GM21619 (cell line): Measurements from ENCODE around the gene ZNF763.
A peak's percentile ranks its signal among the peaks of the same experiment; 100 is the strongest.
"Not testable (repeated sequence)": the region's sequence is repeated elsewhere in the genome, so short reads cannot be mapped to it uniquely, and the experiment has no call there.

Experiments used
- ATAC-seq: cut with Tn5 transposase; IDR thresholded peaks from one replicate; pipeline ENCODE4 v1.9.1; 2021; ENCODE audit not compliant: unreplicated experiment

The ZNF763 gene

DNA sequence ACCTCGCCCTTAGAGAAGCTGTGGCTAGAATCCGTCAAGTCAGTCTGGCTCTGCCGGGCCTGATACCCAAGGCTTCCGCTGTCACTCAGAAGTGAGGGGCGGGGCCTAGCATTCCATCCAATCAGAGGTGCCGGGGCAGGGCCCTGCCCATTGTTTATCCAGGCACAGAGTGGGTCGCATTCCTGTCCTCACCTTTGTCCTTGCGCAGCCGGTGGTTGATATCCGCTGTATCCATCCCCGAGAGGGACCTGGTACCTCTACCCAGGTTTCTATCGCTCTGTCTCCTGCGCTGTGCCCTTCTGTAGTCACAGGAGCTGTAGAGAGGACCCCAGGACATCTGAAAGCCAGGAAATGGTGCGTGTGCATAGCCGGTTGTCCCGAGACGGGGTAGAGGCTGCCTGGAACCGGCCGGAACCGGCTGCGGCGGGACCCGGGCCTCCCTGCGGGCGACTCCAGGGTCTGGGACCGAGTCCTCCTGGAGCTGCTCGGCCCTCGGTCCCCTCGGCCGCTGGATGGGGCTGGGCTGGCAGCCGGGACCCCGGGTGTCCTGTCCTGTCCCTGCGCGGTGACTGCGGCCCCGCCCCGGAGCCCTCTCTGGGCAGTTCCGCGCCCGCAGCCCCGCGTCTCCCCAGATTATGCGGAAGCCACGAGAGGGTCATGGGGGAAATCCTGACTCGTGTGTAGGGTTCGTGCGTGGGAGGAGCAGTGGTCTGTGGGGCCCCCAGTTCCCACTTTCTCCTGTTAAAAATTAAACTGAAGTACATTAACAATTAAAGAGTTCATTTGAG is at the start of gene ZNF763:
TSS of gene ZNF763 (plus strand) at position 183 of the 788 bp plus-strand sequence. CDS start at position 352, 169 bp downstream.
- ATAC-seq: peak; percentile 90

DNA sequence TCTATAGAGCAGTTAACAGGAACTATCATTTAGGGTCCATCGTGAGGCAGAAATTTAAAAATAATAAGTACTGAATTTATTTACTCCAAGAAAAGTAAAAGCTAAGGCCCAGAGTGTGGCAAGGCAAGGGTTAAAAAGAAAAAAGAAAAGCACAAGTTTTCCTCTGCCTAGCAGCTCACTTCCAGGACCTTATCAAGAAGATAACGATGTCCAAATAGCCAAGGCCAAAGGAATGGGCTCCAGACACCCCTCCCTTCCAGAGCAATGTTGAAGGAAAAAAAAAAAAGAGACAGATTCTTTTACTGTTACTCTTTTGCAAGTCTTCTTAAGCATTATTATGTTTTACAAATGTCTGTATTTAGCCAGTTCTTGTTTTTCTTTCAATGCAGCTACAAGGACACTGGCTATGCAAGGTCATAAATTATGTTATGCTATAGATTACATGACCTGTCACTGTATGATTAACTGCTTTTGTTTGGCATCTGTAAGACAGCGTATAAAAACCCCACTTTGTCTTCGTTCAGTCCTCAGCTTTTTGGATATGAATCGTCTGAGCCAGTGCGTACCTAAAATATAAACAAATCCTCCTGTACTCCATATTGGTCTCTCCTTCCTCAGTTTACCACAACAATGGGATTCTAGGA is 42.9 kb upstream of the ZNF763 start:
- ATAC-seq: no peak

- ATAC-seq: peak; percentile 83
Measured at GRCh38 chr19:11924886-11925650, 39.8 kb upstream of the ZNF763 start, which contains the start of gene ZNF700. Gene ZNF700 (plus strand): TSS chr19:11925107. CDS start chr19:11925211, 104 bp downstream.

DNA sequence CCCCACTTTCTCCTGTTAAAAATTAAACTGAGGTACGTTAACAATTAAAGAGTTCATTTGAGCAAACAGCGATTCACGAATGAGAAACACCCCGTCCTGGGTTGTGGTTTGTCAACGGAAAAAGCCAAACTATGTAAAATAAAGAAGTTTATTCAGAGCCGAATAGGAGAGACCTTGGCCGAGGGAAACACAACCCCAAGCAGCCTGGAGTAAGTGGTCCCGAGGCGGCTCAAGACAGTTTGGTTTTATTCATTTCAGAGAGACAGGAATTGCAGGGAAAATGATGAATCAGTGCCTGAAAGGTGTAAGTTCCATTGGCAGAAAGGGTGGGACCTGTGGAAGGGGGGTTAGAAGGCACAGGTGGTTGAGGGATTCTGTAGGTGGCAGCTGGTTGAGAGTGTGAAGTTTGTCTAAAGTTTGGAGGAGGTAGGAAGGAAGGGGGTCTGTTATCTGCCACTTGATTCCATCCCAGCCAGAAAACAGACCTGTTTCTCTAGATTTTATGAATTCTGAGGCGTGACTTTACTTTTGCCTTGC is 39.1 kb upstream of the ZNF763 start:
- not testable (repeated sequence) for ATAC-seq

DNA sequence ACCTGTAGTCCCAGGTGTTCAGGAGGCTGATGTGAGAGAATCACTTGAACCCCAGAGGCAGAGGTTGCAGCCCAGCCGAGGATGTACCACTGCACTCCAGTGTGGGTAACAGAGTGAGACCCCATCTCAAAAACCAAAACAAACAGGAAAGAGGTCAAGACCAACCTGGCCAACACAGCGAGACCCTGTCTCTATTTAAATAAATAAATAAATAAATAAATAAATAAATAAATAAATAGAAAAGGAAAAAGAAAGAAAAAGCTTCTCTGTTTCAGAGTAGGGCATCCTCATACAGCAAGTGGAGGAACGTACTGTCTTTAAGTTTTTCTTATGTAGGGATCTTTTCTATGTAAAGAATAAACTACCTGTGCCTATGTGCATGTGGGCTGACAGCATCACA is 37.6 kb upstream of the ZNF763 start:
- ATAC-seq: no peak

- ATAC-seq: no peak
Measured at GRCh38 chr19:11931051-11931450, 33.8 kb upstream of the ZNF763 start.

- no peak for ATAC-seq
Measured at GRCh38 chr19:11931513-11931912, 33.3 kb upstream of the ZNF763 start.

DNA sequence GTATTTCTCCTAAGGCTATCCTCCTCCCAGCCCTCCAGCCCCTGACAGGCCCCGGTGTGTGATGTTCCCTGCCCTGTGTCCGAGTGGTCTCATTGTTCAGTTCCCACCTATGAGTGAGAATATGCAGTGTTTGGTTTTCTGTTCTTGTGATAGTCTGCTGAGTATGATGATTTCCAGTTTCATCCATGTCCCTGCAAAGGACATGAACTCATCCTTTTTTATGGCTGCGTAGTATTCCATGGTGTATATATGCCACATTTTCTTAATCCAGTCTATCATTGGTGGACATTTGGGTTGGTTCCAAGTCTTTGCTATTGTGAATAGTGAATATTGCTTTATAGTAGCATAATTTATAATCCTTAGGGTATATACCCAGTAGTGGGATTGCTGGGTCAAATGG is 29.0 kb upstream of the ZNF763 start:
- not testable (repeated sequence) for ATAC-seq

GRCh38 chr19:11938383-11938782 is 26.5 kb upstream of the ZNF763 start:
- not testable (repeated sequence) for ATAC-seq

DNA sequence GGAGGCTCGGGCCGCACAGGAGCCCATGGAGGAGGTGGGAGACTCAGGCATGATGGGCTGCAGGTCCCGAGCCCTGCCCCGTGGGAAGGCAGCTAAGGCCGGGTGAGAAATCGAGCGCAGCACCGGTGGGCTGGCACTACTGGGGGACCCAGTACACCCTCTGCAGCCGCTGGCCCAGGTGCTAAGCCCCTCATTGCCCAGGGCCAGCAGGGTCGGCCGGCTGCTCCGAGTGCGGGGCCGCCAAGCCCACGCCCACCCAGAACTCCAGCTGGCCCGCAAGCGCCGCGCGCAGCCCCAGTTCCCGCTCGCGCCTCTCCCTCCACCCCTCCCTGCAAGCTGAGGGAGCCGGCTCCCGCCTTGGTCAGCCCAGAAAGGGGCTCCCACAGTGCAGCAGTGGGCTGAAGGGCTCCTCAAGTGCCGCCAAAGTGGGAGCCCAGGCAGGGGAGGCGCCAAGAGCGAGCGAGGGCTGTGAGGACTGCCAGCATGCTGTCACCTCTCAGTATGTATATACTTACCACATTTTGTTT is 23.4 kb upstream of the ZNF763 start:
- not testable (repeated sequence) for ATAC-seq

DNA sequence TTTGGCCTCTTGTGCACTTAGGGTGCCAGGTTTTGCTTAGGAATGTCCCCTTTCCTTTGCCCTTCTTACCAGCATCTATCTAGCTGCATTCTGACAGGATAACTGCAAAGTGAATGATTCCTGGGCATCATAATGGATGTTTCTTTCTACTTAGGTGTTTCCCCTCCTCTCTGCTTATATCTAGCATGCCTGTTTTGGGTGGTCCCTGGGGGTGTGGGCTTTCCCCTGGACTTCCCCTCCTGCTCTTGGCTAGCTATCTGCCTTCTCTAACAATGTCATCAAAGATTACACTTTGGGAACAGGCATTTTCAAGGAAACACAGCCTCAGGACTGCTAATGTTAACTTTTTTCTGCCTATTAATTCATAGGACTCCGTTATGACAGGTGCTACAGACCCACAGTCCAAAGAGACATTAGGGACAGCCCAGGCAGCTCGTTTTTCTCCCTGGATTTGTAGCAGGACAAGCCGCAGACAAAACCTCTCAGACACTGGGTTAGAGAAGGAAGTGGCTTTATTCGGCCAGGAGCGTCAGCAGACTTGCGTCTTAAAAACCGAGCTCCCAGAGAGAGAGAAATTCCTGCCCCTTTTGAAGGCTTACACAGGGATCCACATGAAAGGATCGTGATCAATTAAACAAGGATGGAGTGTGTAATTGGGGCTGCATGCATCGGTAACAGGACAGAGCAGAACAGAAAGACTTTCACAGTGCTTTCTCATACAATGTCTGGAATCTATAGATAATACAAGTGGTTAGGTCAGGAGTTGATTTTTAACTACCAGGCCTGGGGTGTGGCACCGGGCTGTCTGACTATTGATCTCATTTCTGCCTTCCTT is 22.6 kb upstream of the ZNF763 start:
- no peak for ATAC-seq

GRCh38 chr19:11942843-11943108 is 22.1 kb upstream of the ZNF763 start:
- no peak for ATAC-seq

GRCh38 chr19:11944656-11945055 is 20.2 kb upstream of the ZNF763 start:
- no peak for ATAC-seq

DNA sequence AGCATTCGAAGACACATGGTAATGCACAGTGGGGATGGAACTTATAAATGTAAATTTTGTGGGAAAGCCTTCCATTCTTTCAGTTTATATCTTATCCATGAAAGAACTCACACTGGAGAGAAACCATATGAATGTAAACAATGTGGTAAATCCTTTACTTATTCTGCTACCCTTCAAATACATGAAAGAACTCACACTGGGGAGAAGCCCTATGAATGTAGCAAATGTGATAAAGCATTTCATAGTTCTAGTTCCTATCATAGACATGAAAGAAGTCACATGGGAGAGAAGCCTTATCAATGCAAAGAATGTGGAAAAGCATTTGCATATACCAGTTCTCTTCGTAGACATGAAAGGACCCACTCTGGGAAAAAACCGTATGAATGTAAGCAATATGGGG is 16.2 kb upstream of the ZNF763 start:
- no peak for ATAC-seq

GRCh38 chr19:11949201-11949600 is 15.6 kb upstream of the ZNF763 start:
- no peak for ATAC-seq

DNA sequence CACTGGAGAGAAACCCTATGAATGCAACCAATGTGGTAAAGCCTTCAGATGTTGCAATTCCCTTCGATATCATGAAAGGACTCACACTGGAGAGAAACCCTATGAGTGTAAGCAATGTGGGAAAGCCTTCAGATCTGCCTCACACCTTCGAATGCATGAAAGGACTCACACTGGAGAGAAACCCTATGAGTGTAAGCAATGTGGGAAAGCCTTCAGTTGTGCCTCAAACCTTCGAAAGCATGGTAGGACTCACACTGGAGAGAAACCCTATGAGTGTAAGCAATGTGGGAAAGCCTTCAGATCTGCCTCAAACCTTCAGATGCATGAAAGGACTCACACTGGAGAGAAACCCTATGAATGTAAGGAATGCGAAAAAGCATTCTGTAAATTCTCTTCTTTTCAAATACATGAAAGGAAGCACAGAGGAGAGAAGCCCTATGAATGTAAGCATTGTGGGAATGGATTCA is 15.2 kb upstream of the ZNF763 start:
- ATAC-seq: not testable (repeated sequence)

GRCh38 chr19:11950312-11950711 is 14.5 kb upstream of the ZNF763 start:
- no peak for ATAC-seq

DNA sequence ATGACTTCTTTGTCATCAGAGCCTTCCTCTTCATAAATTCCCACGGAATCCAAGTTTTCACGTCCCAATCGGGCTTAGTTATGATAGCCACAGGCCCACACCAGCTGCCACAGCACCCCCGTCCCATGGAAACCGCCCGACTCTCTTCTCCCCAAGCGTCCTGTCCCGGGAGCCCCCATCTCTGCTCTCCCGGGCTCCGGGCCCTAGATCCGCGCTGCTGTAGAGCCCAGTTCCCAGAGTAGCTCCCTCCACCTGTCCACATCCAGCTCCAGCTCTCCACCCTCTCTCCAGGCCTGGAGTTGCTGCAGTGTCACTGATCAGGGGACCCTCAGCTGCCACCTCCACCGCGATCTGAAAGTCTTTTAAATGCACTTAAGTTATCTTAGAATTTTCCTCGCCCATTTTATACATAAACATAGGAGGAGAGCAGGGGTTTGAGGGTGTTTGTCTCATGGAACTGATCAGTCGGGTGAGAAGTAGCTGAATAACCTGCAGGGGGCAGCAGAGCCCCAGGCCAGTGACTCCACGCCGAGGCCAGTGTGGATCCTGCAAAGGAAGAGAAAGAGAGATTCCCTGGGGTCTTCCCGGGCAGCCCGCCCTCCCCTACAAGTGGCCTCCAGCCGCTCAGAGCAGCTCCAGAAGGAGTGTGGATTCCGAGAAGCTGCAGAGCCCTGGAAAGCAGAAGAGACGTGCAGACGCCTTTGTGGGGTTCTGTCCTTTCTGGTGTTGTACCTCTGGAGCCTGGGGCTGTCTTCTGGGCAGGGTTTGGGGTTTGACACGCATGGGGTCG is 1.1 kb upstream of the ZNF763 start:
- ATAC-seq: no peak

DNA sequence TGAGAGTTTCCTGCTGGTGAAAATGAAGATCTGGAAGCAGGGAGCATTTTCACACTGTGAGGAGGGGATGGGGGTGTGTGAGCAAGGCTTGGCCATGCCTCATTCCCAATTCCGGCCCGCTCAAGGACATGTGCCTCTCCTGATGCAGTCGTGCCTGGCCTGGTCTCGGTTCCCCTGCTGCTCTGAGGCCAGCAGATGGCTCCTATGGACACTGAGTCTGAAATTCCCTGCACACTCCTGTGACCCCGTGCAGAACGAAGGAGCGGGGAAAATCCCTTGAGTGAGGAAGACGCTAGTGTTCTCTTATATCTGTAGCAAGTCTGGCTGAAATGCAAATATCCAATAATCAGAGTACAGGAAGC is 363 bp upstream of the ZNF763 start:
- no peak for ATAC-seq

- no peak for ATAC-seq
Measured at GRCh38 chr19:11970174-11970573, 5.3 kb downstream of the ZNF763 start.
